Measurements from ENCODE around the gene SORCS2. TPM values are rescaled to one million over a fixed set of nuclear protein-coding genes. Genes with fewer than 3 reads are reported as not detected.
A peak's percentile ranks its signal among the peaks of the same experiment; 100 is the strongest.

Gene SORCS2
- total and polyA plus RNA-seq, 4 donors: 2.2 to 7.7 (median 2.5) TPM

- H3K27ac ChIP-seq (ENCODE audit: low read depth in 1 of 2, low read length in 1 of 2): no peak overlapping the region
- peaks cover 3 to 41% (median 7%) of the 10 kb centered on the region in 3 donors for H3K27me3 ChIP-seq (ENCODE audit: control insufficient read depth in 3 of 3, insufficient read depth in 3 of 3, low read length in 2 of 3)
- ATAC-seq (ENCODE audit: insufficient read depth, low FRiP score) (no peak), DNase-seq (peak in 2 of 3 donors; percentile 16 to 37)
- H3K4me3 ChIP-seq: no peak overlapping the region
- TF ChIP-seq, protein P1, sequence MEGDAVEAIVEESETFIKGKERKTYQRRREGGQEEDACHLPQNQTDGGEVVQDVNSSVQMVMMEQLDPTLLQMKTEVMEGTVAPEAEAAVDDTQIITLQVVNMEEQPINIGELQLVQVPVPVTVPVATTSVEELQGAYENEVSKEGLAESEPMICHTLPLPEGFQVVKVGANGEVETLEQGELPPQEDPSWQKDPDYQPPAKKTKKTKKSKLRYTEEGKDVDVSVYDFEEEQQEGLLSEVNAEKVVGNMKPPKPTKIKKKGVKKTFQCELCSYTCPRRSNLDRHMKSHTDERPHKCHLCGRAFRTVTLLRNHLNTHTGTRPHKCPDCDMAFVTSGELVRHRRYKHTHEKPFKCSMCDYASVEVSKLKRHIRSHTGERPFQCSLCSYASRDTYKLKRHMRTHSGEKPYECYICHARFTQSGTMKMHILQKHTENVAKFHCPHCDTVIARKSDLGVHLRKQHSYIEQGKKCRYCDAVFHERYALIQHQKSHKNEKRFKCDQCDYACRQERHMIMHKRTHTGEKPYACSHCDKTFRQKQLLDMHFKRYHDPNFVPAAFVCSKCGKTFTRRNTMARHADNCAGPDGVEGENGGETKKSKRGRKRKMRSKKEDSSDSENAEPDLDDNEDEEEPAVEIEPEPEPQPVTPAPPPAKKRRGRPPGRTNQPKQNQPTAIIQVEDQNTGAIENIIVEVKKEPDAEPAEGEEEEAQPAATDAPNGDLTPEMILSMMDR (IDR thresholded peaks at IDR 0.05; ENCODE audit: control extremely low read depth, extremely low read depth): no peak
- no peak overlapping the region for H3K9ac ChIP-seq (ENCODE audit: insufficient read depth in 1 of 2, low read length in 2 of 2)
- H3K4me1 ChIP-seq (ENCODE audit: control insufficient read depth in 5 of 5, insufficient read depth in 5 of 5, low read length in 5 of 5): peaks cover 0 to 8% (median 0%) of the 10 kb centered on the region in 5 donors
- H3K36me3 ChIP-seq (ENCODE audit: control insufficient read depth in 4 of 4, insufficient read depth in 4 of 4, low read length in 4 of 4): no peaks in the 10 kb centered on the region
- 45 to 55% methylated on average over 12 of the region's 12 CpGs for WGBS, 2 donors
- H3K9me3 ChIP-seq (ENCODE audit: control insufficient read depth in 4 of 4, insufficient read depth in 3 of 4, low read length in 3 of 4): no peaks in the 10 kb centered on the region
Measured at GRCh38 chr4:7524064-7524682, 331.8 kb downstream of the SORCS2 start.

GRCh38 chr4:7524843-7525242, 332.5 kb downstream of the SORCS2 start:
- WGBS, 2 donors: 49 to 61% methylated on average over 14 of the region's 14 CpGs
- H3K4me1 ChIP-seq (ENCODE audit: control insufficient read depth in 5 of 5, insufficient read depth in 5 of 5, low read length in 5 of 5): peaks cover 0 to 9% (median 0%) of the 10 kb centered on the region in 5 donors
- no peaks in the 10 kb centered on the region for H3K9me3 ChIP-seq (ENCODE audit: control insufficient read depth in 4 of 4, insufficient read depth in 3 of 4, low read length in 3 of 4)
- H3K27ac ChIP-seq (ENCODE audit: low read depth in 1 of 2, low read length in 1 of 2): no peak overlapping the region
- ATAC-seq (ENCODE audit: insufficient read depth, low FRiP score): no peak
- H3K36me3 ChIP-seq (ENCODE audit: control insufficient read depth in 4 of 4, insufficient read depth in 4 of 4, low read length in 4 of 4): no peaks in the 10 kb centered on the region
- no peak overlapping the region for H3K9ac ChIP-seq (ENCODE audit: insufficient read depth in 1 of 2, low read length in 2 of 2)
- peaks cover 3 to 37% (median 7%) of the 10 kb centered on the region in 3 donors for H3K27me3 ChIP-seq (ENCODE audit: control insufficient read depth in 3 of 3, insufficient read depth in 3 of 3, low read length in 2 of 3)
- DNase-seq: no peak
- no peak overlapping the region for H3K4me3 ChIP-seq
- TF ChIP-seq, protein P1 (IDR thresholded peaks at IDR 0.05; ENCODE audit: control extremely low read depth, extremely low read depth): no peak

- no peak for ATAC-seq (ENCODE audit: insufficient read depth, low FRiP score)
- H3K9ac ChIP-seq (ENCODE audit: insufficient read depth in 1 of 2, low read length in 2 of 2): no peak overlapping the region
- no peak overlapping the region for H3K27ac ChIP-seq (ENCODE audit: low read depth in 1 of 2, low read length in 1 of 2)
- no peak overlapping the region for H3K4me3 ChIP-seq
- H3K27me3 ChIP-seq (ENCODE audit: control insufficient read depth in 3 of 3, insufficient read depth in 3 of 3, low read length in 2 of 3): peaks cover 0 to 29% (median 4%) of the 10 kb centered on the region in 3 donors
- 72 to 80% methylated on average over 11 to 13 of the region's 13 CpGs for WGBS, 2 donors
- peaks cover 0 to 15% (median 0%) of the 10 kb centered on the region in 5 donors for H3K4me1 ChIP-seq (ENCODE audit: control insufficient read depth in 5 of 5, insufficient read depth in 5 of 5, low read length in 5 of 5)
- no peak for DNase-seq
- H3K36me3 ChIP-seq (ENCODE audit: control insufficient read depth in 4 of 4, insufficient read depth in 4 of 4, low read length in 4 of 4): no peaks in the 10 kb centered on the region
- TF ChIP-seq, protein P1 (IDR thresholded peaks at IDR 0.05; ENCODE audit: control extremely low read depth, extremely low read depth): no peak
- H3K9me3 ChIP-seq (ENCODE audit: control insufficient read depth in 4 of 4, insufficient read depth in 3 of 4, low read length in 3 of 4): no peaks in the 10 kb centered on the region
Measured at GRCh38 chr4:7526491-7526890, 334.2 kb downstream of the SORCS2 start.
